GM21528 (cell line): ENCODE data around the gene HMCN2.
"Not testable (repeated sequence)": the region's sequence is repeated elsewhere in the genome, so short reads cannot be mapped to it uniquely, and the experiment has no call there.

Source experiments
- ATAC-seq: cut with Tn5 transposase; IDR thresholded peaks from one replicate; pipeline ENCODE4 v1.9.1; 2021; ENCODE audit warnings: mild to moderate bottlenecking, moderate library complexity; ENCODE audit not compliant: unreplicated experiment, low FRiP score

Gene HMCN2

GRCh38 chr9:130237763-130238524, 27.6 kb upstream of the HMCN2 start:
- no peak for ATAC-seq

DNA sequence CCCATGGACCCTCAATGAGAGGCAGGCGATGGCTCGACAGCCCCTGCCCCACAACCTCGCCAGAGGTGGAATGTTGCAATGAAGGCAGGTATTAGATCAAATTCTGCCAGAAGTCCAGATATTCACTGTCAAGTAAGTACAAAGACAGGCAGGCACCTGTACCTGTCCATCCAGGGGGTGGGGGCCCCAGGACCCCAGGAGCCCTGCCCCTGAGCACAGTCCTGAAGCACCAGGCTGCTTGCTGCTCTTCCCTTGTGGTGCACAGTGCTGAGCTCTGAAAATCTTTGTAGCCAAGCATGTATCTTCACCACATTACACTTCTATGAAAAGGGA, 26.2 kb upstream of the HMCN2 start:
- no peak for ATAC-seq

DNA sequence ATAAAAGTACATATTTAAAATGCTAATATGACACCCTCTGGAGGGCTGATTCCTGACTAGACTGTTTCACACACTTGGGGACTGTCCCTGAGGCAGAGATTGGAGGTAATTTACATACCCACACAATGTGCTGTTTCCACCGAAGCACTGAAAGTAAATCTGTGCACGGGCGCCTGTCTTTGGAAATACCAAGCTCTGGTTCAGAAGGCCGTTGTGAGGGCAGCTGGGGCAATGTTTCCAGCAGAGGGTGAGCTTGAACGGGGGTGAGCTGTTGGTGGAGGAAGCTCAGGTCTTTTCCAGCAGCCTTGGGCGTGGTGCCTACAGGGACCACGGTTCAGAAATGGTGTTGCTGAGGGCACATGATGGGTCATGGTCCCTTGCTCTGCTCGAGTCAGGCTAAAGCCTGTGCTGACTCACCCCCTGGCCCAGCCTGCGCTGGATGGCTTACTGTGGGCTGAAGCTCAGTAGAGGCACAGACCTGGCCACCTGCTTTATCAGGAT, 25.8 kb upstream of the HMCN2 start:
- peak; percentile 54 for ATAC-seq

GRCh38 chr9:130240410-130241197, 25.0 kb upstream of the HMCN2 start:
- no peak for ATAC-seq

- ATAC-seq: no peak
Measured at GRCh38 chr9:130241198-130241535, 24.4 kb upstream of the HMCN2 start.

DNA sequence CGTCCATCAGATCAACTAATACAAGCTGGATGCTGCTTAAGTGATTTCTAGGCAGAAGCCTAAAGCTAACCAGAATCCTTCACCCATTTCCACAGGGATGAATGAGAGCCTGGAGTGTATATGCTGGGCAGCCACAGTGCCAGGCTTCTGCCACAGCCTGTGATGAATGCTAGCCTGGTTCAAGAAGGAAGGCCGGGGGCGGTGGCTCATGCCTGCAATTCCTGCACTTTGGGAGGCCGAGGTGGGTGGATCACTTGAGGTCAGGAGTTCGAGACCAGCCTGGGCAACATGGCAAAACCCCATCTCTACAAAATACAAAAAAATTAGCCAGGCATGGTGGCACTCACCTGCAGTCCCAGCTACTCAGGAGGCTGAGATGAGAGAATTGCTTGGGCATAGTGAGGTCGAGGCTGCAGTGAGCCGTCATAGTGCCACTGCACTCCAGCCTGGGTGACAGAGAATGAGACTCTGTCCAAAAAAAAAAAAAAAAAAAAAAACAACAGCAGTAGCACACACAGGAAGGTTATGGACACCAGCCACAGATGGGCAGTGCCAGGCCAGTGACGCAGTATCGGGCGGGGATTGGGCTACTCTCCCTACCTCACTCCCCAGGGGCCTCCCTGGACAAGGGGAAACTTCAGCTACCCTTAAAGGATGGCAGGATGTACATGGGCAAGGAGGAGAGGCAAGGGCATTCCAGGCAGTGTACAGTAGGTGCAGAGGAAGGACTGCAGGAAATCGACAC, 23.1 kb upstream of the HMCN2 start:
- ATAC-seq: no peak

DNA sequence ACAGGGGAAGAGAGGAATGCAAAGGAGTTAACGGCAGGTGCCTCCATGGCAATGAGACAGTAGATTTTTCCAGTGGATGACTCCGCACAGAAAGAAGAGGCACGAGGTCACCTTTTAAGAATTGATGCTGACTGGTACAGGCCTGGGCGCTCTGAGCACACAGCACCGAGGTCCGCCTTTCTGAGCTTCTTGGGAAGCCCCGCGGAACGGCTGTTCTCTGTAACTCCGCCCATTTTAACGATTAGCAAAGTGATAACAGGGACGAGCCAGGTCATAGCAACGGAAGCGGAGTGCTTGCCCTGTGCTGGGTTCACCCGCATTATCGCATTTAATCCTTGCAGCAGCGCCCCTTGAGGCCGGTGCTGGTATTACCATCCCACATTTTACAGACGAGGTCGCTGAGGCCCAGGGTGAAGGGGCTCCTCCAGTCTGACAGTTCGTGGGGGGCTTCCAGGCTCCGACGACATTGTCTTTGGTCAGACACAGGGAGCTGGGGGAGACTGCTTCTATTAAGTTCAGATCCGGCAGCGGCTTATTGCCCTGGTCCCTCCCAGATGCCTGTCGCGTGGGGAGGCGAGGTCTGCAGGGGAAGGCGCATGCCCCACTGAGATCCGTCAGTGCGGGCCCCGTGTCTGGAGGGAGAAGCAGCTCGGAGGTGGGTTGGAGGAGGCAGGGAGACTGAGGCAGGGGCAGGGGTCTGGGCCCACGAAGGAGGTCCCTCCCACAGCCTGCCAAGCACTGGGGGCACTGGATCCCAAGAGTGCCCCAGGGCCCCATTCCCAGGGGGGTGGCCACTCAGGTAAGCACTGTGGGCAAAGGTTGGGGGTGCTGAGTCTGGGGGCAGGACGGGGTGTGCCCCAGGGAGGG, 22.3 kb upstream of the HMCN2 start:
- peak; percentile 60 for ATAC-seq

DNA sequence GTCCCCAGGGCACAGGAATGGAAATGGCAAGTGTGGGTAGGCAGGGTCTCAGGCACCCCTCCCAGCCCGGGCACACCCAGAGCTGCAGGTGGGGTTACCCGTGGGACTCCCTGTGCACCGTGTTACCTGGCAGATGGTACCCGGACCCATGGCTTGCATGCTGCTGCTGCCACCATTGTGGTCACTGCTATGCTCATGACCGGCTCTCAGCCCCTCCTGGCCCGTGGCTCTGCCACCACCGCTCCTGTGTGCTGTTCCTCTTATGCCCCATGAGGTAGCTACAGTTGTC, 21.7 kb upstream of the HMCN2 start:
- no peak for ATAC-seq

- no peak for ATAC-seq
Measured at GRCh38 chr9:130244548-130245165, 20.9 kb upstream of the HMCN2 start.

- no peak for ATAC-seq
Measured at GRCh38 chr9:130245474-130245873, 20.1 kb upstream of the HMCN2 start.

- ATAC-seq: no peak
Measured at GRCh38 chr9:130246126-130246525, 19.4 kb upstream of the HMCN2 start.

GRCh38 chr9:130254747-130255630, 10.6 kb upstream of the HMCN2 start:
- ATAC-seq: no peak

- ATAC-seq: no peak
Measured at GRCh38 chr9:130255631-130256134, 9.9 kb upstream of the HMCN2 start.

- no peak for ATAC-seq
Measured at GRCh38 chr9:130256644-130257043, 8.9 kb upstream of the HMCN2 start.

GRCh38 chr9:130258137-130258536, 7.4 kb upstream of the HMCN2 start:
- ATAC-seq: not testable (repeated sequence)

- ATAC-seq: no peak
Measured at GRCh38 chr9:130259044-130259443, 6.5 kb upstream of the HMCN2 start.

DNA sequence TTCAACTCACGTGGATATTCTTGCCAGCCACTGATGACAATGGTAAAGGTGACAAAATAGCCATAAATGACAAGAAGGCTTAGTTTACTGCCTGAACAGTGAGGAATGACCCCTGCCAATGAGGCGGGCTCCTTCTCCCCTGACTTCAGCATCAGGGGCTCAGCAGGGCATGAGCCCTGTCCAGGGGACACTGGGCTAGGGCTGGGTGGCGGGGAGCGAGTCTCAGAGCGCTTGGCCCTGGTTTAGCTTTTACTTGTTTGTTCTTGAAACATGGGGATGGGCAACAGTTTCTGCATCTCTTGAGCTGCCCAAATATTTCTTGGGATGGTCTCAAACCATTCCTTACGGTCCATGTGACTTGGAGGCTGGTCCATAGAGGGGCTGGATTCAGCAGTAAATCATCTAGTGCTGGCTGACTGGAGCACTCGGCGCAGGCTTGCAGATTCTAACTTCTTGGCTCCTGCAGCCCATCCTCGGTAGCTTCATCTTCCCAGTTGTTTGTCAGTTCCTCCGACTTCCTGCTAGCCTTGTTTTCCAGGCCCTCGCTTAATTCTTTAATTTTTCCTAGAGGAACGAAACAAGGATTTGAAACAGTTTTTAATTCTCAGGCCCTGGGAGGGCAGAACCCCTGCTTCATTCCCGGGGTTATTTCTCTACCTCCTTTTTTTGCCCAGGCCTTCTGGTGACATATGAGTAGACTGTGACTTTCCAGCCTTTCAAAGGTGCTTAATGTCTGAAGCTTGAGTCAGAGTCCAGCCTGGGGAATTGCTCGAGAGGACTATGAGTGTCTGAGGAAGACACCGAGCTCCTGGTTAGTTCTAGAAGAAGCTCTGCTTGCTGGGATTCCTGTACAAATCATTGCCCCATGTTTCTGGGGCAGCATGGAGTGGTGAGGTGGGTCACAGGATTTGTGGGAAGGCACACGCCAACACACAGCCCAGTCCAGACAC, 4.5 kb upstream of the HMCN2 start:
- ATAC-seq: no peak
